Liver (tissue), 3 donors: ENCODE measurements around the gene URGCP.

Experiments used
- FOXA1 ChIP-seq: IDR thresholded peaks from 2 replicates; pipeline ENCODE4 v1.6.1; 2016; ENCODE audit warnings: antibody characterized with exemption
- SP1 ChIP-seq: IDR thresholded peaks from 2 replicates; pipeline ENCODE4 v1.6.1; 2018; ENCODE audit warnings: antibody characterized with exemption, mild to moderate bottlenecking
- TAF1 ChIP-seq: conservative IDR thresholded peaks from 2 replicates; pipeline ENCODE4 v1.6.1; 2016; ENCODE audit warnings: antibody characterized with exemption, mild to moderate bottlenecking
- YY1 ChIP-seq: IDR thresholded peaks from 2 replicates; pipeline ENCODE4 v1.6.1; 2016; ENCODE audit warnings: antibody characterized with exemption, mild to moderate bottlenecking
- TF ChIP-seq, protein P1 (sequence below): IDR thresholded peaks from 2 replicates; pipeline ENCODE4 v1.6.1; 2016; ENCODE audit warnings: antibody characterized with exemption, mild to moderate bottlenecking
- TF ChIP-seq, protein P2 (sequence below): IDR thresholded peaks from 2 replicates; pipeline ENCODE4 v1.6.1; 2016; ENCODE audit warnings: antibody characterized with exemption
- TF ChIP-seq, protein P3 (sequence below): fragments of 150-350 bp; IDR thresholded peaks from 2 replicates; pipeline ENCODE4 v1.5.1; 2017; ENCODE audit warnings: improper control_type of control experiment, low read depth, low read length; ENCODE audit not compliant: missing input control
- TF ChIP-seq, protein P4 (sequence below): IDR thresholded peaks from 2 replicates; pipeline ENCODE4 v1.6.1; 2016; ENCODE audit warnings: antibody characterized with exemption
- donor health status: healthy.
- donor health status: healthy.

DNA sequence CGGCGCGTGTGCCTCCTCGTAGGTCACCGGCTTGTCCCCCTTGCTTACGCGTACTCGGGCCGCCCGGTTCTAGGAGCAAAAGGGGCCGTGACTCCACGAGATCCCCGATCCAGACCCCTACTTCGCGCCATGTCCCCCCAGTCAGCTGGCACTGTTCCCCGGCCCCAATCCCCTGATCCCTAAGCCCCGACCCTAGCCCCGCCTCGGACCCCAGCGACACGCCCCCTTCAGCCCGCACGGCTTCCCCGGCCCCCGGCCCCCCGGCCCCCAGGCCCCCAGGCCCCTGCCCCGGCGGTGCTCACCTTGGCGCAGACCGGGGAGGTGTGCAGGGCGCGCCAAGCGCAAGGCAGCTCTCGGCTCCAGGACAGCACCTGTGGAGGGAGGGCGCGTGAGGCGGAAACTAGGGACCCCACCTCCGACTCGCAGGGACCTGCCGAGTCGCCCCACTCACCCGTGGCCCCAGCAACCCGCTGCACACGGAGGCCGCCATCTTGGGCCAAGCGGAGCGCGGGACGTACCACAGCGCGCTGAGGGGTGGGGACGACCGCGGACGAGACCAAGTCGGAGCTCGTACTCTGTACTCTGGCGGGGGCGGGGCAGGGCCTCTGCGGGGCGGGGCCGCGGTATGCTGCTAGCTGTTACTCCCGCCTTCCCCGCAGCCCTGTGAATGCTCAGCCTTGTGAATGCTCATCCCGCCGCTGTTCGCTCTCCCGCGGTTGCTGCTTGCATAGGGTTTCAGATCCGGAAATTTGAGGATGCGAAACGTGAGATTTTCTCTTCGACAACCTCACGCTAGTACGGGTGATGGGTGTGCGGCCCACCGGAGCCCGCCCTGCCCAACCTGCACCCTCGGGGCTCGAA lies 37.2 kb downstream of the URGCP start, which contains the start of gene MRPS24:
- TF ChIP-seq, protein P1, sequence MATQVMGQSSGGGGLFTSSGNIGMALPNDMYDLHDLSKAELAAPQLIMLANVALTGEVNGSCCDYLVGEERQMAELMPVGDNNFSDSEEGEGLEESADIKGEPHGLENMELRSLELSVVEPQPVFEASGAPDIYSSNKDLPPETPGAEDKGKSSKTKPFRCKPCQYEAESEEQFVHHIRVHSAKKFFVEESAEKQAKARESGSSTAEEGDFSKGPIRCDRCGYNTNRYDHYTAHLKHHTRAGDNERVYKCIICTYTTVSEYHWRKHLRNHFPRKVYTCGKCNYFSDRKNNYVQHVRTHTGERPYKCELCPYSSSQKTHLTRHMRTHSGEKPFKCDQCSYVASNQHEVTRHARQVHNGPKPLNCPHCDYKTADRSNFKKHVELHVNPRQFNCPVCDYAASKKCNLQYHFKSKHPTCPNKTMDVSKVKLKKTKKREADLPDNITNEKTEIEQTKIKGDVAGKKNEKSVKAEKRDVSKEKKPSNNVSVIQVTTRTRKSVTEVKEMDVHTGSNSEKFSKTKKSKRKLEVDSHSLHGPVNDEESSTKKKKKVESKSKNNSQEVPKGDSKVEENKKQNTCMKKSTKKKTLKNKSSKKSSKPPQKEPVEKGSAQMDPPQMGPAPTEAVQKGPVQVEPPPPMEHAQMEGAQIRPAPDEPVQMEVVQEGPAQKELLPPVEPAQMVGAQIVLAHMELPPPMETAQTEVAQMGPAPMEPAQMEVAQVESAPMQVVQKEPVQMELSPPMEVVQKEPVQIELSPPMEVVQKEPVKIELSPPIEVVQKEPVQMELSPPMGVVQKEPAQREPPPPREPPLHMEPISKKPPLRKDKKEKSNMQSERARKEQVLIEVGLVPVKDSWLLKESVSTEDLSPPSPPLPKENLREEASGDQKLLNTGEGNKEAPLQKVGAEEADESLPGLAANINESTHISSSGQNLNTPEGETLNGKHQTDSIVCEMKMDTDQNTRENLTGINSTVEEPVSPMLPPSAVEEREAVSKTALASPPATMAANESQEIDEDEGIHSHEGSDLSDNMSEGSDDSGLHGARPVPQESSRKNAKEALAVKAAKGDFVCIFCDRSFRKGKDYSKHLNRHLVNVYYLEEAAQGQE: peak; percentile 48
- TF ChIP-seq, protein P2, sequence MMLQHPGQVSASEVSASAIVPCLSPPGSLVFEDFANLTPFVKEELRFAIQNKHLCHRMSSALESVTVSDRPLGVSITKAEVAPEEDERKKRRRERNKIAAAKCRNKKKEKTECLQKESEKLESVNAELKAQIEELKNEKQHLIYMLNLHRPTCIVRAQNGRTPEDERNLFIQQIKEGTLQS: no peak
- TF ChIP-seq, protein P3, sequence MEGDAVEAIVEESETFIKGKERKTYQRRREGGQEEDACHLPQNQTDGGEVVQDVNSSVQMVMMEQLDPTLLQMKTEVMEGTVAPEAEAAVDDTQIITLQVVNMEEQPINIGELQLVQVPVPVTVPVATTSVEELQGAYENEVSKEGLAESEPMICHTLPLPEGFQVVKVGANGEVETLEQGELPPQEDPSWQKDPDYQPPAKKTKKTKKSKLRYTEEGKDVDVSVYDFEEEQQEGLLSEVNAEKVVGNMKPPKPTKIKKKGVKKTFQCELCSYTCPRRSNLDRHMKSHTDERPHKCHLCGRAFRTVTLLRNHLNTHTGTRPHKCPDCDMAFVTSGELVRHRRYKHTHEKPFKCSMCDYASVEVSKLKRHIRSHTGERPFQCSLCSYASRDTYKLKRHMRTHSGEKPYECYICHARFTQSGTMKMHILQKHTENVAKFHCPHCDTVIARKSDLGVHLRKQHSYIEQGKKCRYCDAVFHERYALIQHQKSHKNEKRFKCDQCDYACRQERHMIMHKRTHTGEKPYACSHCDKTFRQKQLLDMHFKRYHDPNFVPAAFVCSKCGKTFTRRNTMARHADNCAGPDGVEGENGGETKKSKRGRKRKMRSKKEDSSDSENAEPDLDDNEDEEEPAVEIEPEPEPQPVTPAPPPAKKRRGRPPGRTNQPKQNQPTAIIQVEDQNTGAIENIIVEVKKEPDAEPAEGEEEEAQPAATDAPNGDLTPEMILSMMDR: no peak
- TF ChIP-seq TAF1 (no peak), YY1 (peak; percentile 98), SP1 (peak; percentile 69), FOXA1 (no peak)
- TF ChIP-seq, protein P4, sequence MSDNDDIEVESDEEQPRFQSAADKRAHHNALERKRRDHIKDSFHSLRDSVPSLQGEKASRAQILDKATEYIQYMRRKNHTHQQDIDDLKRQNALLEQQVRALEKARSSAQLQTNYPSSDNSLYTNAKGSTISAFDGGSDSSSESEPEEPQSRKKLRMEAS: no peak
